Smooth muscle cell (in vitro differentiated cells): Measurements from ENCODE around the gene TLX2. TPM values are rescaled to one million over a fixed set of nuclear protein-coding genes. Genes with fewer than 3 reads are reported as not detected.
A peak's percentile ranks its signal among the peaks of the same experiment; 100 is the strongest.

Source experiments
- DNase-seq: peaks from one replicate; lab custom pipeline; 2025; ENCODE audit not compliant: unreplicated experiment; lab: John Stamatoyannopoulos, UW
- H2AFZ ChIP-seq: fragments of 200-600 bp; sonication (generic); 2 replicates; pipeline ENCODE4 v1.6.0; 2016; ENCODE audit warnings: antibody characterized with exemption, low read depth, mild to moderate bottlenecking
- H3F3A ChIP-seq: fragments of 200-600 bp; sonication (generic); 2 replicates; pipeline ENCODE4 v1.6.0; 2017; ENCODE audit warnings: antibody characterized with exemption, low read depth
- H3K27ac ChIP-seq: fragments of 200-600 bp; sonication (generic); 2 replicates; pipeline ENCODE4 v1.5.1; 2016; ENCODE audit warnings: low read depth, mild to moderate bottlenecking
- H3K27me3 ChIP-seq: fragments of 200-600 bp; sonication (generic); 2 replicates; pipeline ENCODE4 v1.6.1; 2016; ENCODE audit warnings: low read depth, mild to moderate bottlenecking
- H3K36me3 ChIP-seq: fragments of 200-600 bp; sonication (generic); 2 replicates; pipeline ENCODE4 v1.5.1; 2016; ENCODE audit warnings: low read depth
- H3K4me1 ChIP-seq: fragments of 200-600 bp; sonication (generic); 2 replicates; pipeline ENCODE4 v1.5.1; 2016; ENCODE audit warnings: low read depth
- H3K4me2 ChIP-seq: fragments of 200-600 bp; sonication (generic); 2 replicates; pipeline ENCODE4 v1.6.0; 2016; ENCODE audit warnings: mild to moderate bottlenecking
- H3K4me3 ChIP-seq: fragments of 200-600 bp; sonication (generic); 2 replicates; pipeline ENCODE4 v1.5.1; 2016; ENCODE audit warnings: mild to moderate bottlenecking
- H3K79me2 ChIP-seq: fragments of 200-600 bp; sonication (generic); 2 replicates; pipeline ENCODE4 v1.6.0; 2016; ENCODE audit warnings: low read depth, mild to moderate bottlenecking
- H3K9ac ChIP-seq: fragments of 200-600 bp; sonication (generic); 2 replicates; pipeline ENCODE4 v1.6.0; 2016; ENCODE audit warnings: low read depth
- H3K9me3 ChIP-seq: fragments of 200-600 bp; sonication (generic); replicated peaks from 2 replicates; pipeline ENCODE4 v1.5.1; 2016; ENCODE audit warnings: low read depth
- H4K20me1 ChIP-seq: fragments of 200-600 bp; sonication (generic); 2 replicates; pipeline ENCODE4 v1.6.0; 2016; ENCODE audit warnings: low read depth
- CTCF ChIP-seq: fragments of 200-600 bp; sonication (generic); IDR thresholded peaks from 2 replicates; pipeline ENCODE4 v1.5.1; 2017; ENCODE audit warnings: borderline replicate concordance, mild to moderate bottlenecking, antibody characterized with exemption; ENCODE audit not compliant: insufficient read depth, poor library complexity, severe bottlenecking
- WGBS: methylation state at CpG from one replicate; pipeline ENCODE4 v1.1.7; 2016; ENCODE audit warnings: low lambda C conversion rate; 5-methylcytosine and 5-hydroxymethylcytosine counted together
- polyA plus RNA-seq: library from polyadenylated mRNA; unstranded; fragments of >200 nt; fragmentation: Nextera tagmentation; extraction: Ambion mirVana; gene quantifications from 2 replicates; pipeline ENCODE4 v1.2.1, GENCODE V29; 2016
- total RNA-seq: library from RNA; depleted of rRNA; stranded (reverse); fragments of >200 nt; gene quantifications from 2 replicates; pipeline ENCODE4 v1.2.3, GENCODE V29; 2014

Gene TLX2
- total and polyA plus RNA-seq, 2 experiments from 2014 or later = not detected

DNA sequence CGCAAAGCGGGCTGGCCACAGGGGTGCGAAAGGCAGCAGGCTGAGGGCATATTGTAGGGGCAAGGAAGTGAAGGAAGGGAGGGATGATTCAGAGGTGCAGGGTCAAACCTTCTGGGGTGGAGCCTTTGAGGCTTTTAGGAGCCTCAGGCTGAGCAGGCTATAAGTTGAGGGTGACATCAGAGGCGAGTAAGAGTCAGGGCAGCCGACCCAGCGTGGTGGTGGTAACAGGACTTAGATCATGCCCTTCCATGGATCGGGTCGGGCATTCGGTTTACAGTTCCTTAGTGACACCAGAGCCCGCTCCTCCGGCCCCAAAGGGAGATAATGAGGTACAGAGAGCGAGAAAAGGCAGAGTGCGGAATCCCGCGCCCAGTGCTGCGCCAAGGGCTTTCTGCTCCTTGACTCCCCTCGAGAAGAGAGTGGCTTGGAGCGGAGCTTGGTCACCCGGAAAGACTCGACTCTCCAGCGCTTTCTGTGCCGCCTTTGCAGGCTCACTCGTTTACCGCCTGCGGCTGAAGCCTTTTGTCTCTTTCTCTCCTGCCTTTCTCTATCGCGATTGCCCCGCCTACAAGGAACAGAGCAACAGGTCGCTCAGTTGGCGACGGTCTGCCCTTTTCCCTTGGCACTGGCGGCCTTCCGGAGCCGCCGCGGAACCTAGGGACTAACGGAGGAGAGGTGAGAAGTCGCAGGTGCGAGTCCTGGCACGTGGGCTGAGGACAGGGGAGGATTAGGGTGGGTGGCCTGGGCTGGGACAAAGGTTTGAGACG is 15.6 kb upstream of the TLX2 start:
- WGBS = 2% methylated on average over 41 of the region's 41 CpGs
- H3K9ac ChIP-seq = no peak overlapping the region
- no peak for TF ChIP-seq CTCF

GRCh38 chr2:74499267-74499939 is 14.8 kb upstream of the TLX2 start, which contains the start of gene LBX2:
LBX2 (minus strand) TSS chr2:74499603; CDS start chr2:74499537, 66 bp downstream.
- Histone ChIP-seq H3K36me3 (no peaks in the 10 kb centered on the region), H3F3A (peaks cover 9% of the 10 kb centered on the region), H2AFZ (no peak within 1 kb of the TSS), H3K4me3 (peak within 1 kb of the TSS; percentile 46), H3K4me1 (peaks cover 27% of the 10 kb centered on the region), H4K20me1 (no peaks in the 10 kb centered on the region), H3K9ac (no peak within 1 kb of the TSS), H3K27me3 (peaks cover 49% of the 10 kb centered on the region), H3K4me2 (peak within 1 kb of the TSS; percentile 88), H3K27ac (no peak within 1 kb of the TSS), H3K9me3 (no peaks in the 10 kb centered on the region), H3K79me2 (no peaks in the 10 kb centered on the region)
- DNase-seq = no peak
- TF ChIP-seq CTCF = no peak
- 2% methylated on average over 62 of the region's 65 CpGs for WGBS

More for the DNA sequence above, 15.6 kb upstream of the TLX2 start:
- H3K4me3 ChIP-seq = peak overlapping the region; percentile 46
- H2AFZ ChIP-seq = no peak overlapping the region
- H4K20me1 ChIP-seq = no peaks in the 10 kb centered on the region
- no peaks in the 10 kb centered on the region for H3K79me2 ChIP-seq
- H3K9me3 ChIP-seq = no peaks in the 10 kb centered on the region
- H3K4me2 ChIP-seq = peak overlapping the region; percentile 88
- peaks cover 27% of the 10 kb centered on the region for H3K4me1 ChIP-seq
- H3K27ac ChIP-seq = no peak overlapping the region
- peaks cover 49% of the 10 kb centered on the region for H3K27me3 ChIP-seq
- no peak for DNase-seq
- H3F3A ChIP-seq = peaks cover 5% of the 10 kb centered on the region
- H3K36me3 ChIP-seq = no peaks in the 10 kb centered on the region

- Histone ChIP-seq H3K9me3 (no peaks in the 10 kb centered on the region), H3K36me3 (no peaks in the 10 kb centered on the region), H3K79me2 (peaks cover 4% of the 10 kb centered on the region), H3K27ac (no peak overlapping the region), H2AFZ (no peak overlapping the region), H3K4me3 (peak overlapping the region; percentile 46), H3K4me1 (peaks cover 27% of the 10 kb centered on the region), H3K4me2 (peak overlapping the region; percentile 88), H3F3A (peaks cover 10% of the 10 kb centered on the region), H3K9ac (no peak overlapping the region), H4K20me1 (no peaks in the 10 kb centered on the region), H3K27me3 (peaks cover 49% of the 10 kb centered on the region)
- no peak for DNase-seq
- no peak for TF ChIP-seq CTCF
- WGBS = 32% methylated on average over 13 of the region's 15 CpGs
These were observed 14.2 kb upstream of the TLX2 start for GRCh38 chr2:74499940-74500577.
